H1 (cell line): ENCODE data around the gene TMEM182. TPM values are rescaled to one million over a fixed set of nuclear protein-coding genes. Genes with fewer than 3 reads are reported as not detected.

Source experiments
- CTCF ChIA-PET: fragments of 300-600 bp; sonication (Branson Sonifier 250); formaldehyde crosslinking; loops from one replicate; lab custom pipeline; 2021; ENCODE audit not compliant: partially characterized antibody; lab: Charles Lee
- POLR2A ChIA-PET: fragments of 300-600 bp; sonication (Branson Sonifier 250); formaldehyde crosslinking; loops from one replicate; lab custom pipeline; 2021; ENCODE audit warnings: inconsistent platforms; ENCODE audit not compliant: partially characterized antibody; lab: Charles Lee
- DNase-seq, 2 experiments: peaks; one replicate each; pipeline versions ENCODE4 v3.0.0 to v3.0.0-alpha.2; 2010 to 2022; ENCODE audit warnings: low spot score in 2 of 2, low read depth in 1 of 2, mixed read lengths in 1 of 2
- FAIRE-seq: peaks from 2 replicates; lab custom pipeline; 2011; peaks lifted over from hg19 to GRCh38; lab: Jason Lieb, UNC
- H2AFZ ChIP-seq: 2 replicates; pipeline ENCODE4 v1.8.1; 2012; ENCODE audit warnings: low read length, inconsistent platforms
- H2AK5ac ChIP-seq: 2 replicates; pipeline ENCODE4 v1.6.1; 2013; ENCODE audit warnings: low read depth, low read length
- H2BK120ac ChIP-seq: replicated peaks from 2 replicates; pipeline ENCODE3; 2013; ENCODE audit warnings: low read depth, low read length, inconsistent platforms
- H2BK12ac ChIP-seq: 2 replicates; pipeline ENCODE4 v1.6.1; 2013; ENCODE audit warnings: low read depth, low read length
- H2BK15ac ChIP-seq: 2 replicates; pipeline ENCODE4 v1.6.1; 2013; ENCODE audit warnings: low read length
- H2BK20ac ChIP-seq: 2 replicates; pipeline ENCODE4 v1.6.1; 2013; ENCODE audit warnings: low read length
- H2BK5ac ChIP-seq: 2 replicates; pipeline ENCODE4 v1.6.1; 2013; ENCODE audit warnings: low read depth, low read length
- H3K14ac ChIP-seq: 2 replicates; pipeline ENCODE4 v1.6.1; 2013; ENCODE audit warnings: inconsistent platforms; ENCODE audit not compliant: insufficient read length
- H3K18ac ChIP-seq: 2 replicates; pipeline ENCODE4 v1.6.1; 2013; ENCODE audit warnings: low read length; ENCODE audit errors: extremely low read depth
- H3K23ac ChIP-seq: 2 replicates; pipeline ENCODE4 v1.6.1; 2013; ENCODE audit warnings: inconsistent platforms; ENCODE audit not compliant: insufficient read length
- H3K23me2 ChIP-seq: 2 replicates; pipeline ENCODE4 v1.6.1; 2013; ENCODE audit warnings: low read depth, low read length
- H3K27ac ChIP-seq: 2 replicates; pipeline ENCODE4 v1.6.1; 2011; ENCODE audit warnings: low read depth, low read length, inconsistent platforms
- H3K27me3 ChIP-seq, 4 experiments: replicated peaks in 1 of 4; 1 replicate in 1 of 4; 2 replicates in 3 of 4; pipeline versions ENCODE4 v1.6.1 to v1.8.1; 2011 to 2013; ENCODE audit warnings: low read length in 3 of 4, mild to moderate bottlenecking in 3 of 4, inconsistent platforms in 2 of 4, mixed read lengths in 2 of 4, moderate library complexity in 1 of 4; ENCODE audit not compliant: control insufficient read depth in 3 of 4, insufficient read depth in 3 of 4; ENCODE audit errors: extremely low read depth in 1 of 4
- H3K36me3 ChIP-seq, 4 experiments: 2 replicates each; pipeline versions ENCODE4 v1.6.1 to v1.8.1; 2011 to 2013; ENCODE audit warnings: mild to moderate bottlenecking in 4 of 4, low read length in 3 of 4, moderate library complexity in 2 of 4, control low read depth in 1 of 4, inconsistent platforms in 1 of 4; ENCODE audit not compliant: insufficient read depth in 4 of 4, control insufficient read depth in 2 of 4
- H3K4ac ChIP-seq: replicated peaks from 2 replicates; pipeline ENCODE3; 2013; ENCODE audit warnings: low read length, low read depth, mixed read lengths, inconsistent platforms; ENCODE audit not compliant: insufficient read length
- H3K4me1 ChIP-seq, 4 experiments: replicated peaks in 1 of 4; 1 replicate in 1 of 4; 2 replicates in 3 of 4; pipeline versions ENCODE4 v1.6.1 to v1.8.1; 2011 to 2013; ENCODE audit warnings: low read length in 3 of 4, inconsistent platforms in 2 of 4, mixed read lengths in 1 of 4; ENCODE audit not compliant: insufficient read depth in 4 of 4, control insufficient read depth in 3 of 4
- H3K4me2 ChIP-seq, 2 experiments: 2 replicates each; pipeline versions ENCODE4 v1.6.1 to v1.8.1; 2011 to 2013; ENCODE audit warnings: low read depth in 2 of 2, low read length in 2 of 2, control low read depth in 1 of 2, inconsistent platforms in 1 of 2, mild to moderate bottlenecking in 1 of 2; ENCODE audit not compliant: insufficient read depth in 1 of 2
- H3K4me3 ChIP-seq, 4 experiments: fragments of 200-600, 300-600 bp in 1 of 4; sonication (generic), shearing (Covaris generic), sonication (Bioruptor Twin) in 1 of 4; 2 replicates each; pipeline versions ENCODE4 v1.5.1 to v1.8.1; 2011 to 2016; ENCODE audit warnings: low read length in 4 of 4, low read depth in 3 of 4, control low read depth in 2 of 4, inconsistent platforms in 2 of 4, mild to moderate bottlenecking in 2 of 4, mixed read lengths in 1 of 4, moderate library complexity in 1 of 4; ENCODE audit not compliant: insufficient read depth in 2 of 4; ENCODE audit errors: extremely low read depth in 1 of 4
- H3K56ac ChIP-seq: replicated peaks from 2 replicates; pipeline ENCODE3; 2013; ENCODE audit warnings: low read depth, mild to moderate bottlenecking, mixed read lengths, low read length, inconsistent platforms; ENCODE audit not compliant: insufficient read length
- H3K79me1 ChIP-seq: 2 replicates; pipeline ENCODE4 v1.6.1; 2013; ENCODE audit warnings: low read depth, low read length, control low read depth
- H3K79me2 ChIP-seq, 2 experiments: 2 replicates each; pipeline versions ENCODE4 v1.6.1 to v1.8.1; 2012 to 2013; ENCODE audit warnings: low read length in 2 of 2, mild to moderate bottlenecking in 2 of 2, inconsistent platforms in 1 of 2; ENCODE audit not compliant: insufficient read depth in 2 of 2, control insufficient read depth in 1 of 2
- H3K9ac ChIP-seq, 4 experiments: replicated peaks in 1 of 4; 1 replicate in 1 of 4; 2 replicates in 3 of 4; pipeline versions ENCODE4 v1.6.1 to v1.8.1; 2011 to 2013; ENCODE audit warnings: low read depth in 3 of 4, low read length in 3 of 4, control low read depth in 2 of 4, mild to moderate bottlenecking in 2 of 4, moderate library complexity in 2 of 4, inconsistent platforms in 1 of 4; ENCODE audit errors: extremely low read depth in 1 of 4
- H3K9me3 ChIP-seq, 2 experiments: 2 replicates each; pipeline versions ENCODE4 v1.6.1 to v1.8.1; 2012 to 2013; ENCODE audit warnings: mild to moderate bottlenecking in 2 of 2, moderate library complexity in 2 of 2, control low read depth in 1 of 2, inconsistent platforms in 1 of 2, low read depth in 1 of 2, low read length in 1 of 2, mixed read lengths in 1 of 2; ENCODE audit not compliant: insufficient read depth in 2 of 2
- H4K20me1 ChIP-seq, 2 experiments: replicated peaks in 1 of 2; 2 replicates each; pipeline versions ENCODE3 to v1.8.1; 2011 to 2013; ENCODE audit warnings: inconsistent platforms in 2 of 2, low read length in 2 of 2, mild to moderate bottlenecking in 1 of 2; ENCODE audit not compliant: insufficient read depth in 2 of 2, control insufficient read depth in 1 of 2
- H4K5ac ChIP-seq: 2 replicates; pipeline ENCODE4 v1.6.1; 2013; ENCODE audit warnings: low read length, low read depth, mixed read lengths, inconsistent platforms; ENCODE audit not compliant: insufficient read length
- H4K8ac ChIP-seq: 2 replicates; pipeline ENCODE4 v1.8.0; 2013; ENCODE audit warnings: mild to moderate bottlenecking, moderate library complexity, low read length, inconsistent platforms; ENCODE audit not compliant: insufficient read depth; ENCODE audit errors: extremely low read depth
- H4K91ac ChIP-seq: replicated peaks from 2 replicates; pipeline ENCODE3; 2013; ENCODE audit warnings: low read length, mixed read lengths, inconsistent platforms; ENCODE audit not compliant: insufficient read length
- CBX5 ChIP-seq: fragments of 300-800, 300-1000 bp; sonication (generic); IDR thresholded peaks from 2 replicates; pipeline ENCODE4 v1.7.1; 2016; ENCODE audit warnings: antibody characterized with exemption, low read length, low read depth
- EGR1 ChIP-seq: IDR thresholded peaks from 2 replicates; pipeline ENCODE4 v1.6.1; 2011; ENCODE audit warnings: low read depth, low read length, borderline replicate concordance
- EP300 ChIP-seq, 2 experiments: IDR thresholded peaks; 1 replicate in 1 of 2; 2 replicates in 1 of 2; pipeline ENCODE4 v1.6.1; 2011 to 2012; ENCODE audit warnings: low read depth in 2 of 2, low read length in 2 of 2, mild to moderate bottlenecking in 2 of 2, borderline replicate concordance in 1 of 2, inconsistent platforms in 1 of 2, moderate library complexity in 1 of 2
- ZNF274 ChIP-seq: IDR thresholded peaks from 2 replicates; pipeline ENCODE4 v1.7.0; 2012; ENCODE audit warnings: low read length, borderline replicate concordance; ENCODE audit errors: extremely low read depth
- WGBS, 2 experiments: shearing (Covaris generic) in 1 of 2; methylation state at CpG; one replicate each; pipeline versions ENCODE4 v1.1.6 to v1.1.7; 2013 to 2015; ENCODE audit warnings: low lambda C conversion rate in 2 of 2, mixed read lengths in 2 of 2, inconsistent platforms in 1 of 2, low coverage in 1 of 2, missing lambda C conversion rate in 1 of 2; ENCODE audit not compliant: insufficient replicate concordance in 2 of 2, insufficient coverage in 1 of 2, insufficient read length in 1 of 2; ENCODE audit errors: extremely low coverage in 1 of 2, missing lambda C conversion rate in 1 of 2; 5-methylcytosine and 5-hydroxymethylcytosine counted together
- polyA plus RNA-seq, 7 experiments: library from polyadenylated mRNA; depleted of rRNA in 3 of 7; stranded (reverse) in 5 of 7; unstranded in 2 of 7; fragments of >200 nt in 5 of 7; fragments of 200-250 nt in 2 of 7; gene quantifications; 1 replicate in 5 of 7; 2 replicates in 1 of 7; 4 replicates in 1 of 7; pipeline versions ENCODE4 v1.2.1 to v1.2.3, GENCODE V29; 2011 to 2013; ENCODE audit warnings: missing spikeins in 2 of 7, mixed read lengths in 2 of 7
- total RNA-seq: library from RNA; stranded (reverse); fragmentation: NEBNext Ultra II Directional; extraction: Animal tissue kit (Norgen Biotek cat#: 25700); gene quantifications from 2 replicates; pipeline ENCODE4 v1.2.1, GENCODE V29; 2021

The TMEM182 gene
- total and polyA plus RNA-seq, 2 of the 8 experiments (the other 6 are each of a cell fraction or from before 2014, with no cell fraction given), result 3.1 to 4.3 TPM

- Histone ChIP-seq H3K18ac (no peak overlapping the region), H2AK5ac (no peak overlapping the region), H2BK120ac (no peak overlapping the region), H2BK15ac (no peak overlapping the region), H4K91ac (no peak overlapping the region), H3K56ac (no peak overlapping the region), H4K8ac (no peak overlapping the region), H3K23ac (no peak overlapping the region), H3K9me3 (no peaks in the 10 kb centered on the region), H3K9ac (no peak overlapping the region), H2AFZ (no peak overlapping the region), H4K20me1 (no peaks in the 10 kb centered on the region), H3K23me2 (no peaks in the 10 kb centered on the region), H3K27ac (no peak overlapping the region), H3K4me1 (no peaks in the 10 kb centered on the region), H3K79me2 (no peaks in the 10 kb centered on the region), H2BK20ac (no peak overlapping the region), H2BK5ac (no peak overlapping the region), H3K14ac (no peak overlapping the region), H3K79me1 (no peaks in the 10 kb centered on the region), H3K4ac (no peak overlapping the region), H3K4me3 (no peak overlapping the region), H4K5ac (no peak overlapping the region), H3K4me2 (no peak overlapping the region), H3K36me3 (no peaks in the 10 kb centered on the region), H2BK12ac (no peak overlapping the region), H3K27me3 (no peaks in the 10 kb centered on the region)
- FAIRE-seq (no peak), DNase-seq (no peak)
- TF ChIP-seq EGR1 (no peak), ZNF274 (no peak), CBX5 (no peak), EP300 (IDR thresholded peaks at IDR 0.05; ENCODE audit: borderline replicate concordance in 1 of 2, low read depth in 2 of 2, low read length in 2 of 2) (no peak)
- ChIA-PET CTCF (no interaction called here), POLR2A (no interaction called here)
- WGBS, 2 experiments, result 94% methylated on average over 2 of the region's 2 CpGs; no CpG with 5 or more reads in 1 of the 2 experiments
Observed at GRCh38 chr2:102832789-102833188, 71.0 kb downstream of the TMEM182 start.
